Measurements from ENCODE around the gene SPOCK1. TPM values are rescaled to one million over a fixed set of nuclear protein-coding genes. Genes with fewer than 3 reads are reported as not detected.

SPOCK1 gene
- total and polyA plus RNA-seq, 4 donors: 0.07 to 0.18 (median 0.17) TPM; not detected in 1

DNA sequence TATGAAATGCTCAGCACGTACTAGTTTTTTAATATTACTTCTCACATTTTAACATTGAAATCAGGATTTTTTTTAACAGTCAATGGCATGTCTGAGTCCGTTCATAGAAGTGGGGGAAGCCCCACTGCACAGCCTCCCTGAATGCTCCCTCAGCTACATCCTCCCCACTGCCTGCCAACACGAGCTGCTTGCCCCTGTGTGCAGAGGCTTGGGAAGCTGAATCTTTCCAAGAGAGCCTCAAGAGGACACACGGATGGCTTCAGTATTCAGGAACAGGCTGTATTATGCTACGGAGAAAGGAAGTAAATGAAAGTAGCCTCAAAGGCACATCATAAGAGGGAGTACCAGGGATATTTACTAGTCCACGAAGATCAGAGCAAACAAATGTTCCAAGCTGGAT is 248.7 kb downstream of the SPOCK1 start:
- Histone ChIP-seq H3K27ac (ENCODE audit: low read depth in 1 of 2, low read length in 2 of 2) (no peak overlapping the region), H3K9me3 (ENCODE audit: control insufficient read depth in 4 of 4, low read length in 3 of 4) (no peaks in the 10 kb centered on the region), H3K9ac (ENCODE audit: low read depth in 1 of 2, low read length in 2 of 2) (no peak overlapping the region), H3K27me3 (ENCODE audit: control insufficient read depth in 4 of 4, insufficient read depth in 4 of 4, low read length in 3 of 4) (peaks cover 0 to 4% (median 0%) of the 10 kb centered on the region in 4 donors), H3K4me3 (ENCODE audit: low read depth in 1 of 3, low read length in 3 of 3) (no peak overlapping the region), H3K36me3 (ENCODE audit: control insufficient read depth in 4 of 4, insufficient read depth in 3 of 4, low read depth in 1 of 4, low read length in 3 of 4) (no peaks in the 10 kb centered on the region), H3K4me1 (ENCODE audit: control insufficient read depth in 4 of 4, insufficient read depth in 4 of 4, low read length in 3 of 4) (no peaks in the 10 kb centered on the region)
- no peak for TF ChIP-seq GABPA (IDR thresholded peaks at IDR 0.05 in 1 of 2, conservative IDR thresholded peaks at IDR 0.05 in 1 of 2)
- no peak for DNase-seq (ENCODE audit: low spot score)
- WGBS: 58% methylated on average over 6 of the region's 6 CpGs

DNA sequence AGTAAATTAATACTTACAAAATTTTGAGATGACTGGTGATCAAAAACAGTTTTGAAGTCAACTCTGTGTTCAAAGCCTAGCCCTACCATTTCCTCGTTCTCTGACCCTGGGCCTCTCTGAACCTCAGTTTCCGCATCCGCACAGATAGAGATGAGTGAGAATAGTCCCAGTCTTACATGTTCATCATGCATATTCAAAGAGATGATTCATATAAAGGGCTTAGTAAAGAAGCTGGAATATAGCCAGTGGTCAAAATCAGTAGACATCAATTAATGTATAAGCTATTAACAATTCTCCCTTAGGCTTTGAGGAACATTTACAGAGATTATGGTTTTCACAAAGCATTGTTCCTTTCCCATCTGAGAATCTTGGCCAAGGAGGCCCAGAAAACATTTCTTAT is 250.6 kb downstream of the SPOCK1 start:
- TF ChIP-seq FOXA2 (IDR thresholded peaks at IDR 0.05): no peak
- TF ChIP-seq HNF4G (IDR thresholded peaks at IDR 0.05): no peak
- Histone ChIP-seq H3K9me3 (ENCODE audit: control insufficient read depth in 4 of 4, low read length in 3 of 4) (no peaks in the 10 kb centered on the region), H3K4me3 (ENCODE audit: low read depth in 1 of 3, low read length in 3 of 3) (no peak overlapping the region), H3K36me3 (ENCODE audit: control insufficient read depth in 4 of 4, insufficient read depth in 3 of 4, low read depth in 1 of 4, low read length in 3 of 4) (no peaks in the 10 kb centered on the region), H3K27ac (ENCODE audit: low read depth in 1 of 2, low read length in 2 of 2) (no peak overlapping the region), H3K4me1 (ENCODE audit: control insufficient read depth in 4 of 4, insufficient read depth in 4 of 4, low read length in 3 of 4) (no peaks in the 10 kb centered on the region), H3K27me3 (ENCODE audit: control insufficient read depth in 4 of 4, insufficient read depth in 4 of 4, low read length in 3 of 4) (peaks cover 0 to 4% (median 0%) of the 10 kb centered on the region in 4 donors), H3K9ac (ENCODE audit: low read depth in 1 of 2, low read length in 2 of 2) (no peak overlapping the region)
- 89% methylated on average over 3 of the region's 3 CpGs for WGBS
- no peak for DNase-seq (ENCODE audit: low spot score)

DNA sequence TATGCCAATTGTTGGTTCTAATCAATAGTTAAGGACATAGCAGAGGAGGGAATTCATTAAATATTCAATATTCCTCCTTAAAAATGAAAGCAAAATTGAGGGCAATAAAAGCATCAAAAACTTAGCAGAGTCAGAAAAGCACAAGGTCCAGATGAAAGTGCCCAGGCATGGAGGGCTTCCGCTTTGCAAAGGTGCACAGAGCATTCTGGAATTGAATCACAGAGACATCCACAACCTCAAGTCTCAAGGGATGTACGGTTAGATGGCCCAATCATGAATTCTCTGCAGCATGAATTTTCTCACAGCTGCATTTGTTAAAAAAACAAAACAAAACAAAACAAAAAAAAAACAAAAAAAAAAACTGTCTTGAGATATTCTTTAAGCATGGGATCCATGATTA is 253.7 kb downstream of the SPOCK1 start:
- H3K27me3 ChIP-seq (ENCODE audit: control insufficient read depth in 4 of 4, insufficient read depth in 4 of 4, low read length in 3 of 4): no peaks in the 10 kb centered on the region
- no peaks in the 10 kb centered on the region for H3K4me1 ChIP-seq (ENCODE audit: control insufficient read depth in 4 of 4, insufficient read depth in 4 of 4, low read length in 3 of 4)
- H3K27ac ChIP-seq (ENCODE audit: low read depth in 1 of 2, low read length in 2 of 2): no peak overlapping the region
- no peak for TF ChIP-seq TAF1 (conservative IDR thresholded peaks at IDR 0.05)
- TF ChIP-seq FOXA1 (IDR thresholded peaks at IDR 0.05): no peak
- TF ChIP-seq, protein P1, sequence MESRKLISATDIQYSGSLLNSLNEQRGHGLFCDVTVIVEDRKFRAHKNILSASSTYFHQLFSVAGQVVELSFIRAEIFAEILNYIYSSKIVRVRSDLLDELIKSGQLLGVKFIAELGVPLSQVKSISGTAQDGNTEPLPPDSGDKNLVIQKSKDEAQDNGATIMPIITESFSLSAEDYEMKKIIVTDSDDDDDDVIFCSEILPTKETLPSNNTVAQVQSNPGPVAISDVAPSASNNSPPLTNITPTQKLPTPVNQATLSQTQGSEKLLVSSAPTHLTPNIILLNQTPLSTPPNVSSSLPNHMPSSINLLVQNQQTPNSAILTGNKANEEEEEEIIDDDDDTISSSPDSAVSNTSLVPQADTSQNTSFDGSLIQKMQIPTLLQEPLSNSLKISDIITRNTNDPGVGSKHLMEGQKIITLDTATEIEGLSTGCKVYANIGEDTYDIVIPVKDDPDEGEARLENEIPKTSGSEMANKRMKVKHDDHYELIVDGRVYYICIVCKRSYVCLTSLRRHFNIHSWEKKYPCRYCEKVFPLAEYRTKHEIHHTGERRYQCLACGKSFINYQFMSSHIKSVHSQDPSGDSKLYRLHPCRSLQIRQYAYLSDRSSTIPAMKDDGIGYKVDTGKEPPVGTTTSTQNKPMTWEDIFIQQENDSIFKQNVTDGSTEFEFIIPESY (IDR thresholded peaks at IDR 0.05): no peak
- TF ChIP-seq RXRA (IDR thresholded peaks at IDR 0.05): no peak
- TF ChIP-seq, protein P2, sequence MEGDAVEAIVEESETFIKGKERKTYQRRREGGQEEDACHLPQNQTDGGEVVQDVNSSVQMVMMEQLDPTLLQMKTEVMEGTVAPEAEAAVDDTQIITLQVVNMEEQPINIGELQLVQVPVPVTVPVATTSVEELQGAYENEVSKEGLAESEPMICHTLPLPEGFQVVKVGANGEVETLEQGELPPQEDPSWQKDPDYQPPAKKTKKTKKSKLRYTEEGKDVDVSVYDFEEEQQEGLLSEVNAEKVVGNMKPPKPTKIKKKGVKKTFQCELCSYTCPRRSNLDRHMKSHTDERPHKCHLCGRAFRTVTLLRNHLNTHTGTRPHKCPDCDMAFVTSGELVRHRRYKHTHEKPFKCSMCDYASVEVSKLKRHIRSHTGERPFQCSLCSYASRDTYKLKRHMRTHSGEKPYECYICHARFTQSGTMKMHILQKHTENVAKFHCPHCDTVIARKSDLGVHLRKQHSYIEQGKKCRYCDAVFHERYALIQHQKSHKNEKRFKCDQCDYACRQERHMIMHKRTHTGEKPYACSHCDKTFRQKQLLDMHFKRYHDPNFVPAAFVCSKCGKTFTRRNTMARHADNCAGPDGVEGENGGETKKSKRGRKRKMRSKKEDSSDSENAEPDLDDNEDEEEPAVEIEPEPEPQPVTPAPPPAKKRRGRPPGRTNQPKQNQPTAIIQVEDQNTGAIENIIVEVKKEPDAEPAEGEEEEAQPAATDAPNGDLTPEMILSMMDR (IDR thresholded peaks at IDR 0.05; ENCODE audit: low read depth, low read length, missing input control): no peak
- no peak for TF ChIP-seq FOXA2 (IDR thresholded peaks at IDR 0.05)
- TF ChIP-seq, protein P3, sequence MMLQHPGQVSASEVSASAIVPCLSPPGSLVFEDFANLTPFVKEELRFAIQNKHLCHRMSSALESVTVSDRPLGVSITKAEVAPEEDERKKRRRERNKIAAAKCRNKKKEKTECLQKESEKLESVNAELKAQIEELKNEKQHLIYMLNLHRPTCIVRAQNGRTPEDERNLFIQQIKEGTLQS (IDR thresholded peaks at IDR 0.05): no peak
- TF ChIP-seq GABPA (IDR thresholded peaks at IDR 0.05 in 1 of 2, conservative IDR thresholded peaks at IDR 0.05 in 1 of 2): no peak
- no peak for TF ChIP-seq HNF4G (IDR thresholded peaks at IDR 0.05)
- TF ChIP-seq, protein P4, sequence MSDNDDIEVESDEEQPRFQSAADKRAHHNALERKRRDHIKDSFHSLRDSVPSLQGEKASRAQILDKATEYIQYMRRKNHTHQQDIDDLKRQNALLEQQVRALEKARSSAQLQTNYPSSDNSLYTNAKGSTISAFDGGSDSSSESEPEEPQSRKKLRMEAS (IDR thresholded peaks at IDR 0.05): no peak
- TF ChIP-seq RAD21 (IDR thresholded peaks at IDR 0.05): no peak
- TF ChIP-seq NR2F2 (IDR thresholded peaks at IDR 0.05): no peak
- TF ChIP-seq EGR1 (IDR thresholded peaks at IDR 0.05; ENCODE audit: low read depth in 2 of 2): no peak
- H3K9ac ChIP-seq (ENCODE audit: low read depth in 1 of 2, low read length in 2 of 2): no peak overlapping the region
- WGBS: 85% methylated on average over 2 of the region's 2 CpGs
- DNase-seq (ENCODE audit: low spot score): no peak
- H3K36me3 ChIP-seq (ENCODE audit: control insufficient read depth in 4 of 4, insufficient read depth in 3 of 4, low read depth in 1 of 4, low read length in 3 of 4): no peaks in the 10 kb centered on the region
- no peaks in the 10 kb centered on the region for H3K9me3 ChIP-seq (ENCODE audit: control insufficient read depth in 4 of 4, low read length in 3 of 4)
- H3K4me3 ChIP-seq (ENCODE audit: low read depth in 1 of 3, low read length in 3 of 3): no peak overlapping the region
